Activated naive CD4-positive, alpha-beta T cell treated with anti-CD3 and anti-CD28 coated beads, Interleukin-2, amount 50 U/mL, for 16 hours (primary cell): ENCODE measurements around the gene TSC22D1.
"Not testable (repeated sequence)": the region's sequence is repeated elsewhere in the genome, so short reads cannot be mapped to it uniquely, and the experiment has no call there.

ENCODE experiments used
- DNase-seq: peaks from one replicate; pipeline ENCODE4 v3.0.0-alpha.2; 2020

TSC22D1 gene

DNA sequence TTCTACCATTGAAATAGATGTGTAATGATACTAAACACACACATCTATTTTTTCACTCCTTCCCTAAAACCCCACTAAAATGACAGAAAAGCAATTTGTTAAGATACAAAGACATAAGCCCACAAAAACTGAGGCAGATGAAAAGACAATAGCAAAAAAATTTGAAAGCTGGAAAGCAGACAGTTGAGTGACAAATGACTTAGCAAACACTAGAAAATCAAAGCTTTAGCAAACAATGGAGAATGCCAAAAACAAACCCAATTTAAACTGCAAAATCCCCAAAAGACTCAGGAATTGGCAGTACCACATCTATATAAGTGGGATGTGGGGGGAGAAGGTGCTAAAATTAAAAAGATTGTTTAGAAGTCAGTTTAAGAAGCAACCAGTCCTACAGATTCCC is 9.5 kb downstream of the TSC22D1 start:
- no peak for DNase-seq

- no peak for DNase-seq
Measured at GRCh38 chr13:44565881-44566280, 10.2 kb downstream of the TSC22D1 start.

GRCh38 chr13:44564936-44565335 is 11.2 kb downstream of the TSC22D1 start:
- DNase-seq = no peak

GRCh38 chr13:44562853-44563252 is 13.3 kb downstream of the TSC22D1 start:
- not testable (repeated sequence) for DNase-seq

GRCh38 chr13:44561351-44561750 is 14.8 kb downstream of the TSC22D1 start:
- no peak for DNase-seq

DNA sequence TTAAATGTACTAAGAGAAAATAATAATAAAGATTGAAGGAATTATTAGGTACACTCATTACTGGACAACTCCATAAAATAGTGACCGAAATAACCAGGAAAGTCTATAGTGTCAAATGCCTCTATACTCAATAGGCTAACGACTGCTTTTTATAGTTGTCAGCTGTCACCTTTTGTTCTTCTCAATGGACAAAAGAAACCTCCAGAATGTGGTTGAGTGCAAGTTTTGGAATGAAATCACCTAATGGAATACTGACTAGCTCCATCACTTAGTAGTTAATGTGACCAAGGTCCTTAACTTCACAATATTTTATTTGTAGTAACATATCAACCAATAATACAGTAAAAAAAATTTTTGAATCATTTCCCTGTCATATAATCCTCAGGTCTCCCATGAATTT is 18.1 kb downstream of the TSC22D1 start:
- DNase-seq = no peak

DNA sequence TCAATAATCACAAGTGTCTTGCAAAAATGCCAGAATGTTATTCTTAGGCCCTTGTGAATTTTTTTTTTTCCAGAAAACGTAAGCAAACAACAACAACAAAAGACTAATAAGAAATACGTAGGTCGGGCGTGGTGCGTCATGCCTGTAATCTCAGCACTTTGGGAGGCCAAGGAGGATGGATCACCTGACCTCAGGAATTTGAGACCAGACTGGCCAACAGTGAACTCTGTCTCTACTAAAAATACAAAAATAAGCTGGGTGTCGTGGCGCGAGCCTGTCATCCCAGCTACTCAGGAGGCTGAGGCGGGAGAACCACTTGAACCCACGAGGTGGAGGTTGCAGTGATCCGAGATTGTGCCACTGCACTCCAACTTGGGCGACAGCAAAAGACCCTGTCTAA is 20.9 kb downstream of the TSC22D1 start:
- DNase-seq = no peak

- no peak for DNase-seq
Measured at GRCh38 chr13:44549476-44549875, 26.7 kb downstream of the TSC22D1 start.

DNA sequence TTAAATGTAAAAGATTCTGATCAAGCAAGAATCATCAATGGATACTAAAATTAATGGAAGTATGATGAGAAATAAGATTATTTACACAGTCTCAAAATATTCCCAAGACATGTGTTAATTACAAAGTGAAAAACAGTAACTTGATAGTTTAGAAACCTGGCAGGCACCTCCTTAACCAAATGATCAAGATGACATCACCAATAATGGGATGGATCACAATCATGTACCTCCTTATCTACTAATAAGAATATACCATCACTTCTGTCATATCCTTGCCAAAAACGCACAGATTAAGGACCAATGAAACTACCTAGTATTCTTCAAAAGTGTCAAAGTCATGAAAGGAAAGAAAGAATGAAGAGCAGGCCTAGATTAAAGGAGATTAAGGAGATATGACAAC is 30.0 kb downstream of the TSC22D1 start:
- no peak for DNase-seq

- DNase-seq = no peak
Measured at GRCh38 chr13:44543369-44543768, 32.8 kb downstream of the TSC22D1 start.

DNA sequence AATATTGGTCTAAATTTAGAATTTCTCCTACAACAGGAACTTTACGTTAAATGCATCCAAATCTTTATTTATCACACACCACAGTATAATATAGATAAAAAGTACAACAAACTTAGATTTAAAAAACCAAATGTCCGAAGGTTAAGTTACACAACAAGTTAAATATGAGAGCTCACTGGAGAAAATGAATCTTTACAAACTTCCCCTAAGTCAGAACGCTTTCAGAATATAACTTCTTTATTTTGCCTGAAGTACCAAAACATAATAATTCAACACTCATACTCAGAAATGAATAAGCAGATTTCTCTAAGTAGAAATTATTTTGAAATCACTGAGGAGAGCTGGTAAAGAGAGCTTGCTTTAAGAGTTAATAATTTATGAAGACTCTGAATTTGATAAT is 33.8 kb downstream of the TSC22D1 start:
- no peak for DNase-seq

DNA sequence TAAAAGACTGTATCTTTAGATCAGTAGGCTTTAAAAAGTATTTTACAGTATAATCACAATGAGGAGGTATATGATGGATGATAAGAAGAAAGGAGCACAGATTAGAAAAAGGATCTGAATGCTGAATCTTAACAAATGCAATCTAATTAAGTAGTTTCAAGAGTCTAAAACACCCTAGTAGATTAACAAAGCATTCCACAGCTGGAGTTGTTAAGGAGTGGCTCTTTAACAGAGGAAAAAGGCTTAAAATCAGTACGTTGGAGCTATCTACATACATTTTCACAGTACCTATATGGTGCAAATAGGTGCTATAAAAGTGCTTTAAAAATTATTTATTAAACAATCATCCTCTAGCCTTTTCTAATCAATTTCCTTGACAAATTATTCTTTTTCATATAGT is 34.5 kb downstream of the TSC22D1 start:
- DNase-seq = no peak

DNA sequence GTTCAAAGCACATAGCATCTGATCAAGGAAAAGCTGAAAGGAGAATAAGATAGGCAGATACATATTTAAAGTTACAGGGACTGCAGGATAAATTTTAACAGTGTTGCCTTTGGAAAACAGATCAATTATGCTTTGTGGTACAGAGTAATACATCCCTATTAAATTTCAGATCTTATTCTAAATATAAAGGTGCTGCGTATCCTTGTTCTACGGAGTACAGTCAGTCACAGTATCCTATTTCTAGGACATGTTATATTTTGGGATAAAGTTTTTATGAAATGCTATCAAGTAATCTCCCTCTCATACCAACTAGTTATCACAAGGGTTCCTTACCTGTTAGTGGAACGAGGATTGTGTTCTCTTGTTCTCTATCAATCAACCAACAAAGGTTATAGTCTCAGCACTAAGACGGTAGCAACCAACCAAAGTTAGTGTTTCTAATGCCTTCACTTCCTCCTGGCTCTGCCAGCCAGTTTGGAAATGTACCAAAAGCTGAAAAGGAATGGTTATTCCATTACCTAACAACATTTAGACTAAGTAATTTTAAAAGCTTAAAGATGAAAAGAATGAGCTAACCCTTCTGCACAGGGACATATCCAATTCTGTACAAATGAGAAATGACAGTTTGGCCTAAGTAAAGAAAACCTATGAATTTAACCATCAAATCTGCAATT is 35.2 kb downstream of the TSC22D1 start:
- no peak for DNase-seq

- DNase-seq = no peak
Measured at GRCh38 chr13:44537248-44537647, 38.9 kb downstream of the TSC22D1 start.

GRCh38 chr13:44523146-44524015 is 52.7 kb downstream of the TSC22D1 start:
- no peak for DNase-seq

- DNase-seq = no peak
Measured at GRCh38 chr13:44519642-44520041, 56.5 kb downstream of the TSC22D1 start.

GRCh38 chr13:44516771-44517170 is 59.4 kb downstream of the TSC22D1 start:
- no peak for DNase-seq

GRCh38 chr13:44514278-44514677 is 61.9 kb downstream of the TSC22D1 start:
- DNase-seq = no peak

DNA sequence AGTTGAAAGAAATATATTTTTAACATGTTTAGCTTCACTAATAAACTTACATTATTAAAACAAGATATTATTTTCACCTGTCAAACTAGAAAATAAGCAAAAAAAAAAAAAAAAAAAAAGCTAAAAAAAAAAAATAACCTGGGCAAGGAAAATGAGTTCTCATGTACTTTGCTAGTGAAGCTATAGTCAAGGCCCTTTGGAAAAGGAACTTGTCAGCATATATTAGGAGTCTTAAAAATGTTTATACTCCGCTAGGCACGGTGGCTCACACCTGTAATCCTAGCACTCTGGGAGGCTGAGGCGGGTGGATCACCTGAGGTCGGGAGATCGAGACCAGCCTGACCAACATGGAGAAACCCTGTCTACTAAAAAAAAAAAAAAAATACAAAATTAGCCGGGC is 66.3 kb downstream of the TSC22D1 start:
- DNase-seq = not testable (repeated sequence)

DNA sequence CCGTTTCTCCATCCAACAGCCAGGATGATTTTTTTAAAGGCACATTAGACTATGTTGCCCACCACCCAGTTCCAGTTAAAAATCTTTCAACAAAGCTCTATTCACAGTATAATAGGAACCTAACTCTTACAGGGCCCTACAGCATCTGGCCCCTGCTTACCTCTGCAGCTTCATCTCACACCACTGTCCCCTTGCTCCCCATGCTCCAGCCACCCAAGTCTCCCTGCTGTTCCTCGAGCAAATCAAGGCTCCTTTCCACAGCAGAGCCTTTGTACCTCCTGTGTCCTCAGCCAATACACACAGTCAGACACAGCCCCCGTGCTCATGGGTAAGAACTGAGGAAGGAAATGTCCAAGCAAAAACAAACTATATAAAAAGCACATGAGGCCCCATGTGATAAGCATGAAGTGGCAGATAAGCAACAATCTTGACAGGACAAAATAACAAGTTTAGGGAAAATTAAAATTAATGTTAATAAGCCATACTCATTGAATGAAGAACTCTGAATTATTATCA is 67.5 kb downstream of the TSC22D1 start:
- no peak for DNase-seq

GRCh38 chr13:44507639-44508038 is 68.5 kb downstream of the TSC22D1 start:
- no peak for DNase-seq

- DNase-seq = no peak
Measured at GRCh38 chr13:44506719-44507118, 69.4 kb downstream of the TSC22D1 start.

DNA sequence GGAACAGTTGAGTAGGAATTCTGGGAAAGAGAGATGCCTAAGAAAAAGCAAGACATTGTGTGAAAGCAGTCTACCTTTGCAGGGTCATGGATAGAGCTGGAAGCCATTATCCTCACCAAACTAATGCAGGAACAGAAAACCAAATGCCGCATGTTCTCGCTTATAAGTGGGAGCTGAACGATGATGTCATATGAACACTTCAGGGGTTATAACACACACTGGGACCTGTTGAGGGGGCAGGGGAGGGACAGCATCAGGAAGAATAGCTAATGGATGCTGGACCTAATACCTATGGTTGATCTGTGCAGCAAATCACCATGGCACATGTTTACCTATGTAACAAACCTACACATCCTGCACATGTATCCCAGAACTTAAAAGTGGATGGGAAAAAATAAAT is 69.9 kb downstream of the TSC22D1 start:
- no peak for DNase-seq

- no peak for DNase-seq
Measured at GRCh38 chr13:44504116-44504515, 72.0 kb downstream of the TSC22D1 start.
